ENCODE data around the gene GYPE.
"Not testable (repeated sequence)": the region's sequence is repeated elsewhere in the genome, so short reads cannot be mapped to it uniquely, and the experiment has no call there.

GYPE gene

DNA sequence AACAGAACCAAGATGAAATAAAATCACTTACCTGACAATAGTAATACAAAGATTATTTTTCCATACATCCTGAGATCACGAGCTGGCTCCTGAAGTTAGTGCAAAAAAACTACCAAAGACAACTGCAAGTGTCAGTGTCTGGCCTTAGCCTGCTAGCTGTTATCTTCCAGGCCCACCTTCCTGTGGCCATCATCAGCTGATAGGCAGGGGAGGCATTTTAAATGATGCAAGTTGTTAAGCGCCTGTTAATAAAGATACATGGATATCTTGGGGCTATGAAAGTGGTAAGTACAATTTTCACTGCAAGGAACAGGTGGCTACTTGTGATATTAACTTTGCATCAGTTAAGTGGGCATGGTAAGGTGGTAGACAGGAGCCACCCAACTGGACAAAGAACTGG lies at the start of gene GYPE:
GYPE (minus strand) TSS at position 120 of the 400 bp plus-strand sequence; CDS start at position 68, 52 bp downstream.
- not testable (repeated sequence) for H3K9me3 Mint-ChIP-seq (ENCODE audit: low read depth); H3K36me3 Mint-ChIP-seq; H3K4me3 Mint-ChIP-seq

DNA sequence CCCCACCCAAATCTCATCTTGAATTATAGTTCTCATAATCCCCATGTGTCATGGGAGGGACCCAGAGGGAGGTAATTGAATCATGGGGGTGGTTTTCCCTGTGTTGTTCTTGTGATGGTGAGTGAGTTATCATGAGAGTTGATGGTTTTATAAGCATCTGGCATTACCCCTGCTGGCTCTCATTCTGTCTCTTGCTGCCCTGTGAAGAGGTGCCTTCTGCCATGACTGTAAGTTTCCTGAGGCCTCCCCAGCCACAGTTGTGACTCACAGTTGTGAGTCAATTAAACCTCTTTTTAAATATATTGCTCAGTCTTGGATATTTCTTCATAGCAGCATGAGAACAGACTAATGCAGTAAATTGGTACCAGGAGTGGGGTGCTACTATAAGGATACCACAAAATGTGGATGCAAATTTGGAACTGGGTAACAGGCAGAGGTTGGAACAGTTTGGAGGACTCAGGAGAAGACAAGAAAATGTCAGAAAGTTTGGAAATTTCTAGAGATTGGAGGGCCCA lies 46.2 kb upstream of the GYPE start:
- not testable (repeated sequence) for H3K27me3 Mint-ChIP-seq; H3K4me1 Mint-ChIP-seq (ENCODE audit: low read depth); H3K27ac Mint-ChIP-seq; H3K9me3 Mint-ChIP-seq (ENCODE audit: low read depth); H3K4me3 Mint-ChIP-seq
- peaks cover 12% of the 10 kb centered on the region for H3K36me3 Mint-ChIP-seq

More for the DNA sequence above, at the start of gene GYPE:
- peaks cover 34% of the 10 kb centered on the region for H3K4me1 Mint-ChIP-seq (ENCODE audit: low read depth)
- not testable (repeated sequence) for H3K27me3 Mint-ChIP-seq, H3K27ac Mint-ChIP-seq

DNA sequence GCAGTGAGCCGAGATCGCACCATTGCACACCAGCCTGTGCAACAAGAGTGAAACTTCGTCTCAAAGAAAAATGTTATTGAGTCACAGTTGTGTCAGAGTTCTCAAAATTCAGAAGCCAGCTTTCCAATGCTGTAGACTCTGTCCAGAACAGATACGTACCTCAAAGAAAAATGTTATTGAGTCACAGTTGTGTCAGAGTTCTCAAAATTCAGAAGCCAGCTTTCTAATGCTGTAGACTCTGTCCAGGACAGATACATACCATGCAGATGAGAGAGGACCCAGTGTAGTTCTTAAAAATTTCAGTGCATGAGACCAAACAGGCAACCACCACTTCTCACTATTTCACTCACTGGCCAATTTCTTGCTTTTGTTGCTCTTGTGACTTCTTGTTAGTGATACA lies 45.6 kb upstream of the GYPE start:
- H3K4me1 Mint-ChIP-seq (ENCODE audit: low read depth); H3K9me3 Mint-ChIP-seq (ENCODE audit: low read depth); H3K27ac Mint-ChIP-seq; H3K27me3 Mint-ChIP-seq; H3K4me3 Mint-ChIP-seq: not testable (repeated sequence)
- peaks cover 12% of the 10 kb centered on the region for H3K36me3 Mint-ChIP-seq

DNA sequence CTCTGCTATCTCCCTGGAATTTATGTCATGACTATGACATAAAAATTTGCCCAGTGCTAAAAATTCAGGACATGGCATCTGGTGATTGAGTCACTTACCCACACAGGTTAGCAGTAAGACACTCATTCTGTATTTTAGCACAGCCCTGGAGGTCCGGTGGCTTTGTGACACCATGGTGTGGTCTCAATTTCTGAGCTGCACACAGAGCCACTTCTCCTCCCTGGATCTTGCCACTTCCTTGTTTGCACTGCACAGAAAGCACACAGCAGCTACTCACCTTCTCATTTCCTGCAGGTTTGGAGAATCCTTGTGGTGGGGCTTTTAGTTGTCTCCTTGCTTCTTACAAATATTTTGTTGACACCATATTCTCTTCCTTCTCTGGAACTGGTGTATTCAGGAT lies 44.8 kb upstream of the GYPE start:
- H3K4me1 Mint-ChIP-seq (ENCODE audit: low read depth); H3K9me3 Mint-ChIP-seq (ENCODE audit: low read depth); H3K4me3 Mint-ChIP-seq; H3K27me3 Mint-ChIP-seq; H3K27ac Mint-ChIP-seq: not testable (repeated sequence)
- H3K36me3 Mint-ChIP-seq = peaks cover 12% of the 10 kb centered on the region

DNA sequence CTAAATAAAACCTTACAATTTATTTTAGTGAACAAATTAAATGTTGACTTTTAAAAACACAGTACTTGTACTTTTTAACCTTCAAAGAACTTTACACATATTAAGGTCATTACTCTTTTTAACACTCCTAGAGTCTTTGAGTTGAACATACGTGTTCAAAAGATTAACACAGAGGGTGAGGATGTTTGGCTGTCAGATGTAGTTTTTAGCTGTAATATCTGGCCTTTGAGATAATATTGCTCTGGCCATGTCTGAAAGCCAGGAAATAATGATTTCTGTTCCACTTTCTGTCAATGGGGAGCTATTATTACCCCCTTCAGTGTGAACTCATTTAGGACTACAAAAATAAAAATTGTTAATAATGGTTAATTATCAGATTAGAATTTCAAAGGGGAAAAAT lies 42.1 kb upstream of the GYPE start:
- H3K36me3 Mint-ChIP-seq; H3K27me3 Mint-ChIP-seq; H3K27ac Mint-ChIP-seq; H3K4me3 Mint-ChIP-seq; H3K4me1 Mint-ChIP-seq (ENCODE audit: low read depth); H3K9me3 Mint-ChIP-seq (ENCODE audit: low read depth): not testable (repeated sequence)

DNA sequence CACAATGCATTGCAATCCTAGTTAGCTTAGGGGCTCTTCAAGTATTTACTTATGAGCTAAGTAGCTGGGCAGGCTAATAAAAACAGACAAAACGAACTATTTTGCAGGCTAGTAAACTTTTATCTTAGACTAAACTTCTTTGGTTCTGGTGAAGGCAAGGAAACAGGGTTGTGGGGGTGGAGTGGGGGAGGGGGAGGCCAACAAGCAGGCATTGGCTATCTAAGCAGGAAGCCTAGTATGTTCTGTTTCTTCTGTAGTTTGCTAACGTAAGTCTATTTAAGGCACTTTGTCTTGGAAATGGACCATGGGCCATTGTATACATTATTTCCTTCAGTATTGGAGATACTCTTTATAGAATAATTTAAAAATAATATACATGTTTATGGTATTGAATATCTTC lies 35.3 kb upstream of the GYPE start:
- H3K27ac Mint-ChIP-seq; H3K4me1 Mint-ChIP-seq (ENCODE audit: low read depth); H3K4me3 Mint-ChIP-seq; H3K36me3 Mint-ChIP-seq; H3K27me3 Mint-ChIP-seq; H3K9me3 Mint-ChIP-seq (ENCODE audit: low read depth): not testable (repeated sequence)

DNA sequence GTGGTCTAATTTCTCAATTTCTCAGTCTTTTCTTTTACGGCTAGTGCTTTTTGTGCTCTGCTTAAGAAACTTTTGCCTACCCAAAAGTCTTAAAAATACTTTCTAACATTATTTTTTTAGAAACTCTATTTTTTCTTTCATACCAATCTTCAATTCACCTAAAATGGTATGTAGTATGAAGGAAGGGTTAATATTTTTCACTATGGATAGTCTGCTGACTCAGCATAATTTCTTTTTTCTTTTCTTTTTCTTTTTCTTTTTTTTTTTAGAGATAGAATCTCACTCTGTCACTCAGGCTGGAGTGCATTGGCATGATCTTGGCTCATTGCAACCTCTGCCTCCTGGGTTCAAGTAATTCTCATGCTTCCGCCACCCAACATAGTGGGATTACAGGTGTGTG lies 34.2 kb upstream of the GYPE start:
- Mint-ChIP-seq H3K4me1 (ENCODE audit: low read depth) (no peaks in the 10 kb centered on the region), H3K27ac (no peak overlapping the region), H3K36me3 (peaks cover 3% of the 10 kb centered on the region), H3K27me3 (no peaks in the 10 kb centered on the region), H3K4me3 (no peak overlapping the region), H3K9me3 (ENCODE audit: low read depth) (peaks cover 5% of the 10 kb centered on the region)

DNA sequence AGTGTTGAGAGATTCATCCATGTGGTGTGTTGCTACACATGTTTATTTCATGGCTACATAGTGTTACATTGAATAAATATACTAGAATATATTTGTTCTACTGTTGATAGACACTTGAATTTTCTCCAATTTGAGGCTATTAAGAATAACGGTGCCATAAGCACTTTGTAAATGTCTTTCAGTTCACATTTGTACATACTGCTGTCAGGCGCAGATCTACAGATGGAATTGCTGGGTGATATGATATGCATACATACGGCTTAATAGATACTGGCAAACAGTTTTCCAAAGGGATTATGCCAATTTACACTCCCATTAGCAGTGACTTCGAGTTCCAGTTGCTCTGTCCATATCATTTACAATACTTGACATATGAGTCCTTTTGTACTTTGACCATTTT lies 33.5 kb upstream of the GYPE start:
- H3K36me3 Mint-ChIP-seq; H3K27me3 Mint-ChIP-seq; H3K4me1 Mint-ChIP-seq (ENCODE audit: low read depth); H3K9me3 Mint-ChIP-seq (ENCODE audit: low read depth); H3K4me3 Mint-ChIP-seq; H3K27ac Mint-ChIP-seq: not testable (repeated sequence)

DNA sequence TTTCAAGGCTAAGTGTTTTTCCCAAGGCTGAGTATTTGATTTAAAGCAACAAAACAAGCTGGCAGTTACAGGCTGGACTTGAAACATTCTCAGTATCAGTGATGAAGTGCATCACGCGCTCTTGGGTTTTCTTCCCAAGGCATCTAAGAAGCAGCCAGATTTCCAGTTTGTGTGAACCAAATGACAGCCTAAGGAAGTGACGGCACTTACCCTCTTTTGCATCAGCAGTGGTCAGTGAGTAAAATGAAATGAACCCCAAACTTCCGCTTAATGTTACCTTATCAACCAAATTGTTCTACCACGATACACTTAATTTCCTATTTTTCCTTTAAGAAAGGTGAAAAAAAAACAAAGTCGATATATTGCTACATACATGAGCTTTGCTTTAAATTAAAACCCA lies 15.8 kb upstream of the GYPE start:
- Mint-ChIP-seq H3K4me1 (ENCODE audit: low read depth) (peaks cover 13% of the 10 kb centered on the region), H3K27me3 (no peaks in the 10 kb centered on the region), H3K27ac (no peak overlapping the region), H3K36me3 (peaks cover 3% of the 10 kb centered on the region), H3K9me3 (ENCODE audit: low read depth) (no peaks in the 10 kb centered on the region), H3K4me3 (no peak overlapping the region)

DNA sequence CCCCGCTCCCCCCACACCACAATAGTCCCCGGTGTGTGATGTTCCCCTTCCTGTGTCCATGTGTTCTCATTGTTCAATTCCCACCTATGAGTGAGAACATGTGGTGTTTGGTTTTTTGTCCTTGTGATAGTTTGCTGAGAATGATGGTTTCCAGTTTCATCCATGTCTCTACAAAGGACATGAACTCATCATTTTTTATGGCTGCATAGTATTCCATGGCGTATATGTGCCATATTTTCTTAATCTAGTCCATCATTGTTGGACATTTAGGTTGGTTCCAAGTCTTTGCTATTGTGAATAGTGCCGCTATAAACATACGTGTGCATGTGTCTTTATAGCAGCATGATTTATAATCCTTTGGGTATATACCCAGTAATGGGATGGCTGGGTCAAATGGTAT lies 11.1 kb upstream of the GYPE start:
- H3K9me3 Mint-ChIP-seq (ENCODE audit: low read depth); H3K4me3 Mint-ChIP-seq; H3K36me3 Mint-ChIP-seq; H3K27me3 Mint-ChIP-seq; H3K27ac Mint-ChIP-seq: not testable (repeated sequence)
- H3K4me1 Mint-ChIP-seq (ENCODE audit: low read depth) = peaks cover 22% of the 10 kb centered on the region

DNA sequence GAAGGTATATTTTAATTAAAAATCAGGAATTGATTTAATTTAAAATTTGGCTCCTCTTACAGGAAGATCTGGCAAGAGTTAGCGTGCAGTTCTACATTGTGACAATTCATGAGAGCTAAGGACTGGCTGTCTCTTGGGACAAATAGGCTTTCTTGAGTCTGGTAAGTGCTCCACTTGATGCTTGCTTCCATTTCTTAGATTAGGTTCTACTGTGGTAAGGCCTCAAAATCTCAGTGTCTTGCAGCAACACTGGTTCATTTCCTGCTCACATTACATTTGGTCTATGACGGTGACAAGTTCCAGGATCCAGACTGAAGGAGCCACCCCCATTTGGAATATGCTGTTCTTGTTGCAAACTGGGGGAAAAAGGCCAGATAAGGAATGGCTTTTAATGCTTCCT lies 7.1 kb upstream of the GYPE start:
- peaks cover 31% of the 10 kb centered on the region for H3K4me1 Mint-ChIP-seq (ENCODE audit: low read depth)

DNA sequence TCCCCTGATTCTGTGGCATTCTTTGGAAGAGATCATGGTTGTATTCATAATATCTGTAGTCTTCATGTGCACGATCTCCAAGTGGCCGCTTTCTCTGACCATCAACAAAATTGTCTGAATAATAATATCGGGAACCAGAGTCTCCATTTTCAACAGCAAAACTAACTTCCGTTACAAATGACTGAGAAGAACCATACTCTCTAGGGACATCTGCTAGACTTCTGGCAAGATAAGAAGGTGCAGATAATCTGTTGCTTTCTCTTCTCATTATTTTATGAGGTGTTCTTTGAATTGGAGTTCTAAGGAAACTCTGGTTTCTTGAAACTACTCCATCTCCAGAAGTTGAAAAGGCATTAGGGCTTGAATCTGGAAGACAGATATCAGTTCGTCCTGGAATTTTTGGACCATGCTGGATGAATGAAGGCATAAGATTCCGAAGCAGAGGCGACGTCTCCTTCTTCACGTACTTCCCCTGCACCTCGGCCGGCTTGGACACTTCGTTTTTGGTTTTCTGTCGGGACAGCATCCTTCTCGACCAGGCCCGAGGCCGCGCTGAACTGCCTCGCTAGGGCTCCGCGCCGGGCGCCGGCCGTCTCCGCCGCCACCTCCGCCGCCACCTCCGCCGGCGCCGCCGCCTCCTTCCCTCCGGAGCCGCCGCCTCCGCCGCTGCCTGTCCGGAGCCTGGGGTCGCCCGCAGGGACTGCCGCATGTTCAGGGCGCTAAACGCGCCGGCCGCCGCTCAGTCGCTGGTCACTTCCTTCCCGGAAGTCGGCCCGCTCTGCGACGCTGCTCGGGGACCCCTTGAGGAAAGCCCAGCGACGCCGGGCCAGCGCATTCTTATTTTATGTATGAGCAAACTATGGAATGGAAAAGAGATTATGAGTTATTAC lies 6.4 kb upstream of the GYPE start:
- H3K36me3 Mint-ChIP-seq; H3K27me3 Mint-ChIP-seq; H3K9me3 Mint-ChIP-seq (ENCODE audit: low read depth): not testable (repeated sequence)
- Mint-ChIP-seq H3K4me1 (ENCODE audit: low read depth) (peaks cover 36% of the 10 kb centered on the region), H3K4me3 (peak overlapping the region; percentile 86), H3K27ac (peak overlapping the region; percentile 92)

More for the DNA sequence above, 7.1 kb upstream of the GYPE start:
- Mint-ChIP-seq H3K27ac (peak overlapping the region; percentile 92), H3K4me3 (peak overlapping the region; percentile 86)
- not testable (repeated sequence) for H3K27me3 Mint-ChIP-seq; H3K9me3 Mint-ChIP-seq (ENCODE audit: low read depth); H3K36me3 Mint-ChIP-seq

DNA sequence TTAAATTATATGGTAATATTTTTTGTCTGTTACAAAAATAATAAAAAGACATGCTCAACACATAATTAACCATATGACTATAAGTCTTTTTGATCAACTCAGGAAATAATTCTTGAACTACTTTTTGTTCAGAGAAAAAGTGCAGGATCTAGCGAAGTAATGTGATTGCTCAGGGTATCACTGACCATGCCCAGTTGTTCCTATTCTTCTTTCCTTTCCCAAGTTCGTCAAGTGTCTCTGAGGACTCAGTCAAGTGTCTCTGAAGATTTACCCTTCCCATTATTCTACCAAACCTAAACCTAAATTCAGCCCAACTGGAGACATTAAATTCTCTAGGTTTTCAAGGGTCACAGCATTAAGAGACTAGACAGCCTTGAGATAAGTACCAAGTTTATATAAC lies 5.5 kb upstream of the GYPE start:
- Mint-ChIP-seq H3K4me3 (peak overlapping the region; percentile 86), H3K4me1 (ENCODE audit: low read depth) (peaks cover 42% of the 10 kb centered on the region), H3K27ac (peak overlapping the region; percentile 66)
- H3K9me3 Mint-ChIP-seq (ENCODE audit: low read depth); H3K27me3 Mint-ChIP-seq; H3K36me3 Mint-ChIP-seq: not testable (repeated sequence)

DNA sequence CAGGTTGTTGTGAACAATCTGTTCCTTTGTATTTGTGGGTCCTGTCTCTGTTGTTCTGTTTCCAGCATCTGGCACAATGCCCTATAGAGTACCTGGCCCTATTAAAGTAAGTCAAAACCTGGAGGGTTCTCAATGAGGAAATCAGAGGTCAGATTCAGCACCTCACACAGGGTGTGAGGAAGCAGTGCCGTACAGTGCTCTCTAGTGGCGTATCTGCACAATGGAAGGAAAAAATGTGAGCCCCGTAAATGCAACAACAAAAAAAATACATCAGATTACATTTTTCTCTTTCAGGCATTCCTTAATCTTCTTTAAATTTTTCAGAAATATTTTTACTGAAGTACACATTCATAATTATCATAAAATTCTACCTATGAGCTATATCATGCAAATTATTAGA lies 2.5 kb upstream of the GYPE start:
- H3K36me3 Mint-ChIP-seq; H3K9me3 Mint-ChIP-seq (ENCODE audit: low read depth); H3K27ac Mint-ChIP-seq; H3K27me3 Mint-ChIP-seq: not testable (repeated sequence)
- peaks cover 43% of the 10 kb centered on the region for H3K4me1 Mint-ChIP-seq (ENCODE audit: low read depth)
- peak overlapping the region; percentile 61 for H3K4me3 Mint-ChIP-seq

DNA sequence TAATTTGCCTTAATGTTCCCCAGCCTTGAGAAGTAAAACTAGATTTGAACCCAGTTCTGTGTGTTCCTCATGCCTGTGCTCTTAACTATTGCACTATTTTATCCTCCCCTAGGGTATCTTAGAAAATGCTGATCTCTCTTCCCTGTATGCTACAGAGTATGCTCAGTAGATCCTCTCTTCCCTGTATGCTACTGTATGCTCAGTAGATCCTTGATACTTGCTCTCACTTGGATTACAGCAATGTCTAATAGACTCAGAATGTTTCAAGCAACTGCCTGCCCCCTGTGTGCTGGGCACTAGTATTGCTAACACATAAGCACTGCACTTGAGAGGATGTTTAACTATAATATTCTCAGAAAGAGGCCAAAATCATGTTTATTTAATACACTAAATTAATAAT lies 928 bp downstream of the GYPE start:
- peaks cover 27% of the 10 kb centered on the region for H3K4me1 Mint-ChIP-seq (ENCODE audit: low read depth)
- H3K27me3 Mint-ChIP-seq; H3K9me3 Mint-ChIP-seq (ENCODE audit: low read depth); H3K27ac Mint-ChIP-seq; H3K4me3 Mint-ChIP-seq; H3K36me3 Mint-ChIP-seq: not testable (repeated sequence)

DNA sequence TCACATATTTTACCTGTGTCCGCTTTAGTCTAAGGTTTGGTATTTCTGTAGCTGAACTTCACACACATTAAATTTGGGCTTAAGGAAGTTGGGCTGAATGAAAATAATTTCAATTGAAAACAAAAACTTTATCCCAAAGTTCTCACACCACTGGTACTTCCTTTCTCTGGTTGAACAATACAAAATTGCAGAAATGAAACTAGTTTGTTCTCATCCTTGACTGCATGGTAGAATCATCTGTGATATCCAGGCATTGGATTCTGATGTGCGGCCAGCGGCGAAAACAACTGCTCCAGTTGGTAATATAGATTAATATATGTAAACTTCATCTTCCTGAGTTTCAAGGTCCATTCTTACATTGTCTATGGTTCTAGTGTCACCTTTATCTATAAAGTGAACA lies 15.0 kb downstream of the GYPE start:
- not testable (repeated sequence) for H3K4me3 Mint-ChIP-seq; H3K4me1 Mint-ChIP-seq (ENCODE audit: low read depth); H3K27ac Mint-ChIP-seq; H3K9me3 Mint-ChIP-seq (ENCODE audit: low read depth); H3K36me3 Mint-ChIP-seq; H3K27me3 Mint-ChIP-seq
